ENCODE data around the gene FNIP1. TPM values are rescaled to one million over a fixed set of nuclear protein-coding genes. Genes with fewer than 3 reads are reported as not detected.
A peak's percentile ranks its signal among the peaks of the same experiment; 100 is the strongest.

Gene FNIP1
- total and polyA plus RNA-seq, 2 of the 13 experiments (the other 11 are each of a cell fraction or from before 2014, with no cell fraction given), result 10.9 to 29.3 TPM

- TF ChIP-seq REST (IDR thresholded peaks at IDR 0.05; ENCODE audit: borderline replicate concordance in 1 of 2, low read depth in 1 of 2, low read length in 2 of 2), result 0 out of 4 replicates have a peak, but pooled peaks of 1 of the 2 experiments have one; percentile 13
- TF ChIP-seq ZC3H4 (CRISPR knock-in tag; IDR thresholded peaks at IDR 0.05; ENCODE audit: borderline replicate concordance), result no peak
- TF ChIP-seq, protein P1, sequence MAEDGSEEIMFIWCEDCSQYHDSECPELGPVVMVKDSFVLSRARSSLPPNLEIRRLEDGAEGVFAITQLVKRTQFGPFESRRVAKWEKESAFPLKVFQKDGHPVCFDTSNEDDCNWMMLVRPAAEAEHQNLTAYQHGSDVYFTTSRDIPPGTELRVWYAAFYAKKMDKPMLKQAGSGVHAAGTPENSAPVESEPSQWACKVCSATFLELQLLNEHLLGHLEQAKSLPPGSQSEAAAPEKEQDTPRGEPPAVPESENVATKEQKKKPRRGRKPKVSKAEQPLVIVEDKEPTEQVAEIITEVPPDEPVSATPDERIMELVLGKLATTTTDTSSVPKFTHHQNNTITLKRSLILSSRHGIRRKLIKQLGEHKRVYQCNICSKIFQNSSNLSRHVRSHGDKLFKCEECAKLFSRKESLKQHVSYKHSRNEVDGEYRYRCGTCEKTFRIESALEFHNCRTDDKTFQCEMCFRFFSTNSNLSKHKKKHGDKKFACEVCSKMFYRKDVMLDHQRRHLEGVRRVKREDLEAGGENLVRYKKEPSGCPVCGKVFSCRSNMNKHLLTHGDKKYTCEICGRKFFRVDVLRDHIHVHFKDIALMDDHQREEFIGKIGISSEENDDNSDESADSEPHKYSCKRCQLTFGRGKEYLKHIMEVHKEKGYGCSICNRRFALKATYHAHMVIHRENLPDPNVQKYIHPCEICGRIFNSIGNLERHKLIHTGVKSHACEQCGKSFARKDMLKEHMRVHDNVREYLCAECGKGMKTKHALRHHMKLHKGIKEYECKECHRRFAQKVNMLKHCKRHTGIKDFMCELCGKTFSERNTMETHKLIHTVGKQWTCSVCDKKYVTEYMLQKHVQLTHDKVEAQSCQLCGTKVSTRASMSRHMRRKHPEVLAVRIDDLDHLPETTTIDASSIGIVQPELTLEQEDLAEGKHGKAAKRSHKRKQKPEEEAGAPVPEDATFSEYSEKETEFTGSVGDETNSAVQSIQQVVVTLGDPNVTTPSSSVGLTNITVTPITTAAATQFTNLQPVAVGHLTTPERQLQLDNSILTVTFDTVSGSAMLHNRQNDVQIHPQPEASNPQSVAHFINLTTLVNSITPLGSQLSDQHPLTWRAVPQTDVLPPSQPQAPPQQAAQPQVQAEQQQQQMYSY (CRISPR knock-in tag; IDR thresholded peaks at IDR 0.05), result no peak
- peak; percentile 53 for TF ChIP-seq MAZ (IDR thresholded peaks at IDR 0.05; ENCODE audit: borderline replicate concordance, low read depth, low read length)
- TF ChIP-seq MAZ (CRISPR knock-in tag; IDR thresholded peaks at IDR 0.05; ENCODE audit: low read depth), result peak; percentile 77
- TF ChIP-seq, protein P2, sequence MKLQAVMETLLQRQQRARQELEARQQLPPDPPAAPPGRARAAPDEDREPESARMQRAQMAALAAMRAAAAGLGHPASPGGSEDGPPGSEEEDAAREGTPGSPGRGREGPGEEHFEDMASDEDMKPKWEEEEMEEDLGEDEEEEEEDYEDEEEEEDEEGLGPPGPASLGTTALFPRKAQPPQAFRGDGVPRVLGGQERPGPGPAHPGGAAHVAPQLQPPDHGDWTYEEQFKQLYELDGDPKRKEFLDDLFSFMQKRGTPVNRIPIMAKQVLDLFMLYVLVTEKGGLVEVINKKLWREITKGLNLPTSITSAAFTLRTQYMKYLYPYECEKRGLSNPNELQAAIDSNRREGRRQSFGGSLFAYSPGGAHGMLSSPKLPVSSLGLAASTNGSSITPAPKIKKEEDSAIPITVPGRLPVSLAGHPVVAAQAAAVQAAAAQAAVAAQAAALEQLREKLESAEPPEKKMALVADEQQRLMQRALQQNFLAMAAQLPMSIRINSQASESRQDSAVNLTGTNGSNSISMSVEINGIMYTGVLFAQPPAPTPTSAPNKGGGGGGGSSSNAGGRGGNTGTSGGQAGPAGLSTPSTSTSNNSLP (IDR thresholded peaks at IDR 0.05; ENCODE audit: low read depth, low read length), result no peak
- peak; percentile 91 for TF ChIP-seq SPEN (CRISPR knock-in tag; IDR thresholded peaks at IDR 0.05; ENCODE audit: low read depth)
- no peak for TF ChIP-seq CCAR2 (optimal IDR thresholded peaks at IDR 0.05; ENCODE audit: low read depth, low read length)
- no peak for TF ChIP-seq CC2D1A (CRISPR knock-in tag; IDR thresholded peaks at IDR 0.05)
- no peak for TF ChIP-seq NR2F2 (IDR thresholded peaks at IDR 0.05; ENCODE audit: borderline replicate concordance, low read depth)
- TF ChIP-seq, protein P3, sequence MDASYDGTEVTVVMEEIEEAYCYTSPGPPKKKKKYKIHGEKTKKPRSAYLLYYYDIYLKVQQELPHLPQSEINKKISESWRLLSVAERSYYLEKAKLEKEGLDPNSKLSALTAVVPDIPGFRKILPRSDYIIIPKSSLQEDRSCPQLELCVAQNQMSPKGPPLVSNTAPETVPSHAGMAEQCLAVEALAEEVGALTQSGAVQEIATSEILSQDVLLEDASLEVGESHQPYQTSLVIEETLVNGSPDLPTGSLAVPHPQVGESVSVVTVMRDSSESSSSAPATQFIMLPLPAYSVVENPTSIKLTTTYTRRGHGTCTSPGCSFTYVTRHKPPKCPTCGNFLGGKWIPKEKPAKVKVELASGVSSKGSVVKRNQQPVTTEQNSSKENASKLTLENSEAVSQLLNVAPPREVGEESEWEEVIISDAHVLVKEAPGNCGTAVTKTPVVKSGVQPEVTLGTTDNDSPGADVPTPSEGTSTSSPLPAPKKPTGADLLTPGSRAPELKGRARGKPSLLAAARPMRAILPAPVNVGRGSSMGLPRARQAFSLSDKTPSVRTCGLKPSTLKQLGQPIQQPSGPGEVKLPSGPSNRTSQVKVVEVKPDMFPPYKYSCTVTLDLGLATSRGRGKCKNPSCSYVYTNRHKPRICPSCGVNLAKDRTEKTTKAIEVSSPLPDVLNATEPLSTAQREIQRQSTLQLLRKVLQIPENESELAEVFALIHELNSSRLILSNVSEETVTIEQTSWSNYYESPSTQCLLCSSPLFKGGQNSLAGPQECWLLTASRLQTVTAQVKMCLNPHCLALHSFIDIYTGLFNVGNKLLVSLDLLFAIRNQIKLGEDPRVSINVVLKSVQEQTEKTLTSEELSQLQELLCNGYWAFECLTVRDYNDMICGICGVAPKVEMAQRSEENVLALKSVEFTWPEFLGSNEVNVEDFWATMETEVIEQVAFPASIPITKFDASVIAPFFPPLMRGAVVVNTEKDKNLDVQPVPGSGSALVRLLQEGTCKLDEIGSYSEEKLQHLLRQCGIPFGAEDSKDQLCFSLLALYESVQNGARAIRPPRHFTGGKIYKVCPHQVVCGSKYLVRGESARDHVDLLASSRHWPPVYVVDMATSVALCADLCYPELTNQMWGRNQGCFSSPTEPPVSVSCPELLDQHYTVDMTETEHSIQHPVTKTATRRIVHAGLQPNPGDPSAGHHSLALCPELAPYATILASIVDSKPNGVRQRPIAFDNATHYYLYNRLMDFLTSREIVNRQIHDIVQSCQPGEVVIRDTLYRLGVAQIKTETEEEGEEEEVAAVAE (CRISPR knock-in tag; IDR thresholded peaks at IDR 0.05; ENCODE audit: borderline replicate concordance), result peak; percentile 29; the same call in 1 of the 2 replicates
- no peak for TF ChIP-seq ZNF577 (CRISPR knock-in tag; IDR thresholded peaks at IDR 0.05; ENCODE audit: borderline replicate concordance, low read depth)
- peak; percentile 45; the same call in 1 of the 2 replicates for TF ChIP-seq KDM3A (CRISPR knock-in tag; IDR thresholded peaks at IDR 0.05; ENCODE audit: low read depth)
- peak; percentile 96 for TF ChIP-seq MTA1 (CRISPR knock-in tag; IDR thresholded peaks at IDR 0.05; ENCODE audit: borderline replicate concordance)
Measured at GRCh38 chr5:131634996-131635683, 161.7 kb downstream of the FNIP1 start, which contains the start of gene RAPGEF6 (continued).

All from HepG2 (cell line).